CD4-positive, alpha-beta T cell treated with Interleukin-2 at 100 ng/mL for 4 hours (primary cell): ENCODE measurements around the gene PPP1R2B.
"Not testable (repeated sequence)": the region's sequence is repeated elsewhere in the genome, so short reads cannot be mapped to it uniquely, and the experiment has no call there.

Experiments
- DNase-seq: peaks from one replicate; pipeline ENCODE4 v3.0.0-alpha.2; 2020; ENCODE audit warnings: low spot score

PPP1R2B gene

GRCh38 chr5:156850206-156850751, at the start of gene PPP1R2B:
PPP1R2B (plus strand) TSS chr5:156850295; CDS start chr5:156850563, 268 bp downstream.
- no peak for DNase-seq

DNA sequence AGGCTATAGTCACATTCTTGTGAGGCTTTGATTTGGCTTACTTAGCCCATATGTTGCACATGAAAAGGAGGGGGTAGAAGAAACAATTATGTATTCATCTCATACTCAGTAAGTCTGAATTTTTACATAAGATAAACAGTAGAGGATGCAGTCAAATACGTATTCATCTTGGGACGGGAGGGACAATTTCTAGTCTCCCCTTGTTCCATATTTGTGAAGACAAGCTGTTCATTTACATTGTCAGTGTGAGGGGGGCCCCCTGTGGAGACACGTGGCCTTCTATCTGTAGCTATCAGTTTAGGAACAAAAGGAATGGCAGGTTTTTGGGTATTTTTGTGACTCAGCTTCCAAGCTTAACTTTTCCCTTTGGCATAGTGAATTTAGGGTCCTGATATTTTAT, 49.2 kb upstream of the PPP1R2B start:
- no peak for DNase-seq

- no peak for DNase-seq
Measured at GRCh38 chr5:156802501-156802900, 47.6 kb upstream of the PPP1R2B start.

GRCh38 chr5:156803404-156803803, 46.7 kb upstream of the PPP1R2B start:
- no peak for DNase-seq

DNA sequence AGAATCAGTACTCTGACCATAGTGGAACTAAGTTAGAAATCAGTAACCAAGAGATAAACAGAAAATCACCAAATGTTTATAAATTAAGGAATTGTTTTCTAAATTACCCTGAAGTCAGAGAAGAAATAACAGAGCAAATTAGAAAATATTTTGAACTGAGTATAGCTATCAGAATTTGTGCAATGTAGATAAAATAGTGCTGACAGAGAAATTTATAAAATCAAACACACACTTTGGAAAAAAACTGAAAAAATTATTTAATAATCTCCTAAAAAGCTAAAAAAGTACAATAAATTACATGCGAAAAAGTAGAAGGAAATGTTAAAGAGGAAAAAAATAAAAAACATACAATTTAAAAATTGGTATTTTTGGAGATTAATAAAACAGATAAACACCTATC, 37.1 kb upstream of the PPP1R2B start:
- DNase-seq: no peak

GRCh38 chr5:156815988-156816599, 34.0 kb upstream of the PPP1R2B start:
- peak; percentile 6 for DNase-seq

DNA sequence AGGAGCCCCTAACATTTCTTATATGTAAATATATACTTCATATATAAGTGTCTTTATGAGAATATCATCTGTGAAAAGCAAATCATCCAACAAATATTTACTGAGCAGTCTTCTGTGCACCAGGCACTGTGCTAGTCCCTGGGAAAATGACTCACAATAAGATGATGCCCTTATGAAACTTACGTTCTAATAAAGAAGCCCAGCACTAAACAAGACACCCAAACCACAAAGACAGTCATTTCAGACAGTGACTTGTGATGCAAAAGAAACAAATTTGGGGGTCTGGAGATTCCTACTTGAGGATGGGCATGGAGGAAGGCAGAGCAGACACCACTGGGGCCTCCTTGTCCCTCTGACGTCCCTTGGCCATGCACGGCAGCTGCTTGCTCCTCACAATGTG, 30.6 kb upstream of the PPP1R2B start:
- DNase-seq: no peak

DNA sequence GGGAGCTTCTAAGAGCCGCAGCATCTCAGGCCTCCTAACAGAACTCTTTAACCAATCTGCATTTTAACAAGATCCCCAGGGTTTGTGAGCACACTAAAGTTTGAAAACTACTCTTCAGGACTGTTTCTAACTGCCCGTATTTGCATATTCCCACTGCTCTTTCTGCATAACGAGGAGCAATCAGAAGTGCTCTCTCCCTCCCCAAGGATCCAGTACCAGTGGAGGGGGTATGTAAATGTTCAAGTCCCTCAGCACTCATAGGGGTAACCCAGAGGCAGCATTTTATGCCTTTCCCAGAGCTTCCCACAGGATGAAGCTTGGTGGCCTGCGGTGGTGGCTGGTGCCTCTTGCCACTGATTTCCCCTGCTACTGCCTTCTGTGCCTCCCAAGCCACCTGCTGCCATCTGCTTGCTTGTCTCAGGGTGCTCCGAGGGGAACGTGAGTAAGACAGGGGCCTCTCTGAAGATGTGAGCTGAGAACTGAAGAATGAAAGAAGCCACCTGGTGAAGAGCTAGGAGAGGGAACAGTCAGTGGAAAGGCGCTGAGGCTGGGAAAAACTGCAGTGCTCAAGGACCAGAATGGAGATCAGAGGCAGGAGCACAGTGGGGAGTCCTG, 30.0 kb upstream of the PPP1R2B start:
- no peak for DNase-seq

DNA sequence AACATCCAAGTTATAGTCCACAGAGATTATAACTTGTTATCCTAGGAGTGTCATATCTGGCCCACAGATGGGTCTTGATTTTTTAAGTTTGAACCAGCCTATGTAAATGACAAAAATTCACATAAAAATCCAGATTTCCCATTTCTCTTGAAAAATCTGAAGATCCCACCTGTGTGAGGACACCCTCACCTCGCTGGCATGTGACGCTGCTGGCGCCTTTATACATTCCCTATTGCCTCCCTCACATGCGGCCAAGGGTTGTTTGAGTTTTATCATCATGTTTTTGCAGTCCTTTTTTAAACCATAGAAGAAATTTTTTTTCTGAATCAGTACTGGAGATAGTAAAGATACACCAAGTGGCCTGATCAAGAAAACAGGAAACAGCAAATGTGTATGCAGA, 25.9 kb upstream of the PPP1R2B start:
- no peak for DNase-seq

DNA sequence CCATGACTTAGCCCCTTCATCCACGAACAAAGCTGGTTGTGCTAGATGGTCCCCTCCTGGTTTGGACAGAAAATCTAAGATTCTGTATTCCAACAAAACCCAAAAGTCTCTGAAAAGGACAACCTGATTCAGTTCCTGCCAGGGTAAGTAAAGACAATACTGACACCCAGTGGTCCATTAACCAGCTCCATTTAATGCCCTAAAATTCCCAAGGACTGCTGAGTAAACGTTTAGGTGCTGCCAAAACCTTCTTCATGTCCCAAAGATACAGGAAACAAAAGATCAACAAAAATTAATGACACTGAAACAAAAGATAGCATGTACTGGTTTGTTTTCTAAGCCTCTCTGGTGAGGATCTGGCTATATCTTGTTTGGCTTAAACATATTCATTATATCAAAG, 25.3 kb upstream of the PPP1R2B start:
- no peak for DNase-seq

GRCh38 chr5:156825688-156826087, 24.4 kb upstream of the PPP1R2B start:
- DNase-seq: no peak

DNA sequence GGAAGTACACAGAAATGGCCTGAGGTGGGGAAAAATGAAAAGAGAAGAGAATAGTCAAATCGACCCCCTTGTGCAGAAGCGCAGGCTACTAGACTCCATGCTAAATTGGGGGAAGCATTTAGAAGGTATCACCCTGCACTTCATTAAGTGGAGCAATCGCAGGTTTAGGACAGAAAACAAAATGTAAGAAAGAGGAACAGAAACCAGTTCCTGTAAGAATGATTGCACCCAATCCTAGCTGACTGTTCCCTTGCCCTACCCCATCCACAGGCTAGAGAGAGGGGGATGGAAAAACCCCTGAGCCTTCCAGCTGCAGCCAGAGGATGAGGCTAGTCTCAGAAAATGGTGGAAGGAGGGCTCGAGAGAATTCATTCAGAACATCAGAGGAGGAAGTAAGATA, 23.9 kb upstream of the PPP1R2B start:
- DNase-seq: no peak

GRCh38 chr5:156834916-156835315, 15.2 kb upstream of the PPP1R2B start:
- no peak for DNase-seq

DNA sequence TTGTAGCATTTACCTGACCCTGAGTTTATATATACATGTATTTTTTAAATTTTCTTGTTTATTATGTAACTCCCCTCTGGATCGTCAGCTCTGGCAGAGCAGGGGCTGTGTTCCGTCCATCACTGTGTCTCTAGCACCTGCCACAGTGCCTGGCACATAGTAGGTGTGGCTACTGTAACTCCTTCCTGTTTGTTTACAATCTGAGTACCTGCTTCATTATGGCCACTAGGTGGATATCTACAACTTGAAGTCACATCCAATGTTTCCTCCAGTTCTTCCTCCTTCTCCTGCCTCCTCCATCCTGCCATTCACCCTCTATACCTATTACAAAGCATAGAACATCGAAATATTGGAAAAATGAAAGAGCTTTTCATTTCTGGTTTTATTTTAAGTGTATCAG, 14.2 kb upstream of the PPP1R2B start:
- DNase-seq: no peak

DNA sequence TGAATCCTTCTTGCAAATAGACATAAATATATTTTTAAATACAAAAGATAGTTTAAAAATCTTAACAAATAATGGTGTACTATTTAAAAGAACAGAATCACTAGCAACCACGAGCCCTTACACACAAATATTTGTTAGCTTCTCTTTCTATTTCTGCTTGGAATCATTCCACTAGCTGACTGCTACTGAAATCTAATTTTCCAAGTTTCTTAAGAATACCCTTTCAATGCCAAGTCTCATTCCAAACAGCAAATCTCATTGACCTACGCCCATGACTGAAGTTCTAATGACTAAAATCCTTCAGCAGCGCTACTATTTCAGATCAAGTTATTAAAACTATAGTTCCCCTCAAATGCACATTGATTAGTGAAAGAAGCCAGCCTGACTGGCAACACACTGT, 13.2 kb upstream of the PPP1R2B start:
- no peak for DNase-seq

- DNase-seq: no peak
Measured at GRCh38 chr5:156838961-156839360, 11.1 kb upstream of the PPP1R2B start.

DNA sequence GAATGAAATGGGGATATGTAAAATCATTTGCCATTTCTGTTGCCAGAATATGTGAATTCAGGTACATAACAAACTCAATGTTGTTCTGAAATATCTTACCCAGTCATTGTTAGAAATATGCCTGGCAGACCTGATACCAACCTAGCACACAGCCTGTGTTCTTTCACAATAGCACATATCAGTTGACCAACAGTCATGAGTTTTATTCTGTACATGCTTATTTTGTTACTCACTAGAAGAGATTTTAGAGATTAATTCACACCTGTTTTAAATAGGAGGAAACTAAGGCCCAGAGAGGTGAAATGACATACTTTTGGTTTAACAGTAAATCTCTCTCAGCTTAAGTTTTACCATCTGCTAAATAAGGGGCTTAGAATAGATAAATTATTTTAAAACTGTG, 8.4 kb upstream of the PPP1R2B start:
- no peak for DNase-seq

- no peak for DNase-seq
Measured at GRCh38 chr5:156846914-156847313, 3.2 kb upstream of the PPP1R2B start.

GRCh38 chr5:156848447-156848846, 1.6 kb upstream of the PPP1R2B start:
- not testable (repeated sequence) for DNase-seq

DNA sequence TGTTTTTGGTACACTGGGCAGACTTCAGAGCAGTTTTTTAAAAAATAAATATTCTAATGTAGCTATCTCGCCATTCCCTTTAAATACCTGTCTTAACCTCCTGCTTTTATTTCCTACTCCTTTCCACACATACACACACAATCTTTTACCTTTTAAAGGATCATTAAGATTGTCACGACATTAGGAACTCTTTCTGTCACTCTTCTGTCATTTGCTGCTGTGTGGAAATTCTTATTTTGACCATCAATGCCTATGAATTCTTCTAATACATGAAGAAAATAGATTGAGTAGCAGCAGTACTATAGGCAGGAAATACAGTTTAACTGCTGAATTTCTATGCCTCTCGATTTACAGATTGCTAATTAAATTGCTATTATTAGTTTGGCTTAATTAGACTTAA, 1.8 kb downstream of the PPP1R2B start:
- DNase-seq: no peak

- not testable (repeated sequence) for DNase-seq
Measured at GRCh38 chr5:156853055-156853454, 3.0 kb downstream of the PPP1R2B start.

- DNase-seq: no peak
Measured at GRCh38 chr5:156865427-156865826, 15.3 kb downstream of the PPP1R2B start.

DNA sequence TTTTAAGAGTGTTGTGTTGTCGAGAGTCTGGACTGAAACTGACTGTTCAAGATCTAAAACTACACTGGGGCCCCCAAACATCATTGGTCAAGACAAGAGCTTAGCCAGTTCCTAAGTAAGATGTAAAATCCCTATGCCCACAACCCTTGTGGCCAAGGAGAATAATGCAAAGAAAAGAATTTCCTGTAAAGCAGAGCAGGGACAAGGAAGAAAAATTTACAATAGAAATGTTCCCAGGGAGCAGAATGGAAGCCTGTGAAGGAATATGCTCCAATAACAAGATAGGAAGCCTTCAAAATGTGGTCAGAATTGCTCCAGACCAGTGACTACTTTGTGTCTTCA, 20.4 kb downstream of the PPP1R2B start:
- no peak for DNase-seq

DNA sequence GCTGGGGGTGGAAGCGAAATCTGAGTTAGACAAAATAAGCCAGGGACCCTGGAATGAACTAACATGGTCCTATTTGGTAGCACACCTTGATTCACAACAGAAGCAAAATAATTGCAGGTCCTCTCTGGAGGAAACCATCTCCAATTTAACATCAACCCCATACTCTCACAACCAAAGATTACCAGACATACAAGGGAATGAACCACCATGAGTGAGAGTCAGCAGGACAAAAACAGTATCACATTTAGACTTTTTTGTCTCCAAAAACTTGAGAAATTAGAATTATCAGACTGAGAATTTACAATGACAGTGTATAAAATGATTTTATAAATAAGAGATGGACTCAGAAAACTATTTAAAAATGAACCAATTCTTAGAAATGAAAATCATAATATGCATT, 21.1 kb downstream of the PPP1R2B start:
- no peak for DNase-seq
